WTC11 (cell line): ENCODE measurements around the gene MRPS11. TPM values are rescaled to one million over a fixed set of nuclear protein-coding genes. Genes with fewer than 3 reads are reported as not detected.
A peak's percentile ranks its signal among the peaks of the same experiment; 100 is the strongest.

Experiments used
- ATAC-seq: fragments of 200-7000 bp; cut with Tn5 transposase; 2 replicates; pipeline ENCODE4 v1.10.0; 2021; ENCODE audit warnings: mild to moderate bottlenecking, moderate library complexity
- CTCF ChIA-PET: fragments of 300-600 bp; sonication (Branson Sonifier 250); formaldehyde crosslinking; loops from one replicate; lab custom pipeline; 2021; ENCODE audit warnings: antibody characterized with exemption; lab: Charles Lee
- POLR2A ChIA-PET: fragments of 350-600 bp; sonication (Branson Sonifier 250); formaldehyde crosslinking; loops from one replicate; lab custom pipeline; 2021; ENCODE audit warnings: antibody characterized with exemption; lab: Charles Lee
- DNase-seq: peaks from one replicate; pipeline ENCODE4 v3.0.0; 2021; ENCODE audit warnings: low spot score
- H3K27ac Mint-ChIP-seq: 2 replicates; pipeline ENCODE4 v1.8.0; 2021; ENCODE audit warnings: mixed read lengths
- H3K27me3 Mint-ChIP-seq: 2 replicates; pipeline ENCODE4 v1.8.0; 2021; ENCODE audit warnings: low read depth, mild to moderate bottlenecking, moderate library complexity, mixed read lengths
- H3K36me3 Mint-ChIP-seq: 2 replicates; pipeline ENCODE4 v1.8.0; 2021; ENCODE audit warnings: mixed read lengths
- H3K4me1 Mint-ChIP-seq: 2 replicates; pipeline ENCODE4 v1.8.0; 2022; ENCODE audit warnings: mixed read lengths
- H3K4me3 Mint-ChIP-seq: 2 replicates; pipeline ENCODE4 v1.8.0; 2021; ENCODE audit warnings: mild to moderate bottlenecking, moderate library complexity, mixed read lengths
- H3K9me3 Mint-ChIP-seq: 2 replicates; pipeline ENCODE4 v1.8.0; 2021; ENCODE audit warnings: mixed read lengths
- AFF4 ChIP-seq: sonication (generic); formaldehyde crosslinking; IDR thresholded peaks from 2 replicates; pipeline ENCODE4 v1.8.1; 2023; ENCODE audit warnings: mild to moderate bottlenecking, missing genetic modification reagents, borderline replicate concordance
- CREB1 ChIP-seq: sonication (generic); formaldehyde crosslinking; IDR thresholded peaks from 2 replicates; pipeline ENCODE4 v1.8.0; 2023; ENCODE audit warnings: mild to moderate bottlenecking, missing genetic modification reagents
- EMX1 ChIP-seq: fragments of 250-450 bp; sonication (Bioruptor Pico); IDR thresholded peaks from 2 replicates; pipeline ENCODE4 v1.8.0; 2021; ENCODE audit warnings: mild to moderate bottlenecking
- ETV6 ChIP-seq: sonication (generic); formaldehyde crosslinking; IDR thresholded peaks from 2 replicates; pipeline ENCODE4 v1.8.1; 2022; ENCODE audit warnings: mild to moderate bottlenecking, missing genetic modification reagents
- FOXK1 ChIP-seq: sonication (generic); formaldehyde crosslinking; IDR thresholded peaks from 2 replicates; pipeline ENCODE4 v1.8.0; 2022; ENCODE audit warnings: mild to moderate bottlenecking, moderate library complexity, missing genetic modification reagents
- IRF2 ChIP-seq: sonication (generic); formaldehyde crosslinking; IDR thresholded peaks from 2 replicates; pipeline ENCODE4 v1.8.0; 2022; ENCODE audit warnings: low read depth, missing genetic modification reagents, borderline replicate concordance
- JUN ChIP-seq: sonication (generic); formaldehyde crosslinking; IDR thresholded peaks from 2 replicates; pipeline ENCODE4 v1.8.0; 2023; ENCODE audit warnings: mild to moderate bottlenecking, missing genetic modification reagents
- MXD4 ChIP-seq: fragments of 250-450 bp; sonication (Bioruptor Pico); IDR thresholded peaks from 2 replicates; pipeline ENCODE4 v1.8.0; 2021; ENCODE audit warnings: mild to moderate bottlenecking, moderate library complexity, borderline replicate concordance
- MYBL2 ChIP-seq: sonication (generic); formaldehyde crosslinking; IDR thresholded peaks from 2 replicates; pipeline ENCODE4 v1.8.1; 2023; ENCODE audit warnings: mild to moderate bottlenecking, moderate library complexity, missing genetic modification reagents
- NFE2L1 ChIP-seq: sonication (generic); formaldehyde crosslinking; IDR thresholded peaks from 2 replicates; pipeline ENCODE4 v1.8.1; 2023; ENCODE audit warnings: missing genetic modification reagents
- NR3C1 ChIP-seq: sonication (generic); formaldehyde crosslinking; conservative IDR thresholded peaks from 2 replicates; pipeline ENCODE4 v1.8.1; 2023; ENCODE audit warnings: low read depth, mild to moderate bottlenecking, missing genetic modification reagents
- RELA ChIP-seq: sonication (generic); formaldehyde crosslinking; IDR thresholded peaks from 2 replicates; pipeline ENCODE4 v1.8.1; 2022; ENCODE audit warnings: missing genetic modification reagents, mild to moderate bottlenecking, borderline replicate concordance
- SMAD3 ChIP-seq: sonication (generic); formaldehyde crosslinking; IDR thresholded peaks from 2 replicates; pipeline ENCODE4 v1.8.0; 2022; ENCODE audit warnings: missing genetic modification reagents, mild to moderate bottlenecking, borderline replicate concordance
- SMAD4 ChIP-seq: sonication (generic); formaldehyde crosslinking; IDR thresholded peaks from 2 replicates; pipeline ENCODE4 v1.8.0; 2022; ENCODE audit warnings: mild to moderate bottlenecking, missing genetic modification reagents
- STAT6 ChIP-seq: sonication (generic); formaldehyde crosslinking; conservative IDR thresholded peaks from 2 replicates; pipeline ENCODE4 v1.8.1; 2023; ENCODE audit warnings: mild to moderate bottlenecking, low read depth, missing genetic modification reagents, moderate library complexity
- TCF7 ChIP-seq: sonication (generic); formaldehyde crosslinking; IDR thresholded peaks from 2 replicates; pipeline ENCODE4 v1.8.0; 2022; ENCODE audit warnings: mild to moderate bottlenecking, low read depth, missing genetic modification reagents, moderate library complexity
- ZNF219 ChIP-seq: sonication (generic); formaldehyde crosslinking; IDR thresholded peaks from 2 replicates; pipeline ENCODE4 v1.8.0; 2023; ENCODE audit warnings: missing genetic modification reagents, mild to moderate bottlenecking, borderline replicate concordance
- ZNF263 ChIP-seq: sonication (generic); formaldehyde crosslinking; IDR thresholded peaks from 2 replicates; pipeline ENCODE4 v1.8.1; 2022; ENCODE audit warnings: low read depth, mild to moderate bottlenecking, moderate library complexity, missing genetic modification reagents
- ZNF423 ChIP-seq: fragments of 250-450 bp; sonication (Bioruptor Pico); IDR thresholded peaks from 2 replicates; pipeline ENCODE4 v2.1.2; 2022; ENCODE audit warnings: mild to moderate bottlenecking, moderate library complexity
- ZNF671 ChIP-seq: fragments of 250-450 bp; sonication (Bioruptor Pico); IDR thresholded peaks from 2 replicates; pipeline ENCODE4 v1.8.0; 2021; ENCODE audit warnings: mild to moderate bottlenecking
- total RNA-seq: library from RNA; stranded (reverse); gene quantifications from 3 replicates; pipeline ENCODE4 v1.2.3, GENCODE V29; 2021
- TF ChIP-seq, protein P1 (sequence below): fragments of 250-450 bp; sonication (Bioruptor Pico); IDR thresholded peaks from 2 replicates; pipeline ENCODE4 v1.9.0; 2021; ENCODE audit warnings: mild to moderate bottlenecking
- TF ChIP-seq, protein P2 (sequence below): sonication (generic); formaldehyde crosslinking; IDR thresholded peaks from 2 replicates; pipeline ENCODE4 v1.8.0; 2022; ENCODE audit warnings: mild to moderate bottlenecking, missing genetic modification reagents
- TF ChIP-seq, protein P3 (sequence below): sonication (generic); formaldehyde crosslinking; IDR thresholded peaks from 2 replicates; pipeline ENCODE4 v1.8.0; 2022; ENCODE audit warnings: mild to moderate bottlenecking, missing genetic modification reagents
- TF ChIP-seq, protein P4 (sequence below): sonication (generic); formaldehyde crosslinking; IDR thresholded peaks from 2 replicates; pipeline ENCODE4 v1.8.0; 2022; ENCODE audit warnings: mild to moderate bottlenecking, missing genetic modification reagents
- TF ChIP-seq, protein P5 (sequence below): sonication (generic); formaldehyde crosslinking; IDR thresholded peaks from 2 replicates; pipeline ENCODE4 v1.8.1; 2022; ENCODE audit warnings: missing genetic modification reagents, borderline replicate concordance

MRPS11 gene
- total RNA-seq, 1 experiment from 2014 or later = 49.1 TPM

DNA sequence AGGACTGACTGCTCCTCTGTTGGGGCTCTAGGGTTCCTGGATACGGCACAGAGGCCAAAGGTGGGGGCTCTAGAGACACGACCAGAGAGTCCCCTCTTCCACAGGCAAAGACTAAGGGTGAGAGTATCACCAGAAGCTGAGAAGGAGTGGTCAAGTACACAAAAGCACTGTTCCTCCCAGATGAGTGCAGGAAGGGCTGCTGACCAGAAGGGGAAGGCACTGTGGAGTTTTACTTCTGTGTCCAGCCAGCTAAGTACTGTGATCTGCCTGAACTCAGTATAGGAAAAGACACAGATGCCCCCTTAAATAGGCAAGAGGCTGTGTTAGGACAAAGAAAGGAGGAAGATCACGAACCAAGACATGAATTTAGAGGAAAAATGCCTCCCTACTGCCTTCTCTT lies 11.7 kb downstream of the MRPS11 start:
- ATAC-seq = peak; percentile 38; the same call in 1 of the 2 replicates
- ChIA-PET CTCF (interaction anchor here (1.1 to 3.4 kb wide), 2 partner anchors 129 to 136 kb away, joined by 3 to 18 read pairs; no protein-coding TSS in a partner anchor), POLR2A (no interaction called here)
- H3K36me3 Mint-ChIP-seq = peaks cover 11% of the 10 kb centered on the region
- no peak for DNase-seq
- peaks cover 3% of the 10 kb centered on the region; the same call in 1 of the 2 replicates for H3K27me3 Mint-ChIP-seq
- no peaks in the 10 kb centered on the region for H3K9me3 Mint-ChIP-seq
- H3K4me1 Mint-ChIP-seq = peaks cover 20% of the 10 kb centered on the region
- TF ChIP-seq SMAD3 (CRISPR knock-in tag) (no peak), MYBL2 (no peak), ETV6 (CRISPR knock-in tag) (no peak), IRF2 (no peak), RELA (CRISPR knock-in tag) (no peak), TCF7 (no peak), AFF4 (CRISPR knock-in tag) (no peak), STAT6 (no peak), NR3C1 (CRISPR knock-in tag) (no peak), FOXK1 (CRISPR knock-in tag) (no peak)
- TF ChIP-seq, protein P1, sequence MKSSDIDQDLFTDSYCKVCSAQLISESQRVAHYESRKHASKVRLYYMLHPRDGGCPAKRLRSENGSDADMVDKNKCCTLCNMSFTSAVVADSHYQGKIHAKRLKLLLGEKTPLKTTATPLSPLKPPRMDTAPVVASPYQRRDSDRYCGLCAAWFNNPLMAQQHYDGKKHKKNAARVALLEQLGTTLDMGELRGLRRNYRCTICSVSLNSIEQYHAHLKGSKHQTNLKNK (CRISPR knock-in tag) = no peak
- H3K27ac Mint-ChIP-seq = no peak overlapping the region
- H3K4me3 Mint-ChIP-seq = no peak overlapping the region

- DNase-seq = no peak
- Mint-ChIP-seq H3K9me3 (no peaks in the 10 kb centered on the region), H3K27ac (no peak overlapping the region; the same call in 1 of the 2 replicates), H3K4me3 (no peak overlapping the region), H3K36me3 (peaks cover 11% of the 10 kb centered on the region), H3K4me1 (peaks cover 36% of the 10 kb centered on the region), H3K27me3 (peaks cover 3% of the 10 kb centered on the region; the same call in 1 of the 2 replicates)
- ChIA-PET CTCF (interaction anchor here (2.1 kb wide), 1 partner anchor 134 kb away, joined by 7 read pairs; no protein-coding TSS in a partner anchor), POLR2A (no interaction called here)
- ATAC-seq = no peak
- no peak for TF ChIP-seq EMX1 (CRISPR knock-in tag)
- no peak for TF ChIP-seq JUN (CRISPR knock-in tag)
- no peak for TF ChIP-seq ZNF263
- TF ChIP-seq MXD4 = no peak
- no peak for TF ChIP-seq CREB1 (CRISPR knock-in tag)
- no peak for TF ChIP-seq ZNF671 (CRISPR knock-in tag)
- TF ChIP-seq, protein P2, sequence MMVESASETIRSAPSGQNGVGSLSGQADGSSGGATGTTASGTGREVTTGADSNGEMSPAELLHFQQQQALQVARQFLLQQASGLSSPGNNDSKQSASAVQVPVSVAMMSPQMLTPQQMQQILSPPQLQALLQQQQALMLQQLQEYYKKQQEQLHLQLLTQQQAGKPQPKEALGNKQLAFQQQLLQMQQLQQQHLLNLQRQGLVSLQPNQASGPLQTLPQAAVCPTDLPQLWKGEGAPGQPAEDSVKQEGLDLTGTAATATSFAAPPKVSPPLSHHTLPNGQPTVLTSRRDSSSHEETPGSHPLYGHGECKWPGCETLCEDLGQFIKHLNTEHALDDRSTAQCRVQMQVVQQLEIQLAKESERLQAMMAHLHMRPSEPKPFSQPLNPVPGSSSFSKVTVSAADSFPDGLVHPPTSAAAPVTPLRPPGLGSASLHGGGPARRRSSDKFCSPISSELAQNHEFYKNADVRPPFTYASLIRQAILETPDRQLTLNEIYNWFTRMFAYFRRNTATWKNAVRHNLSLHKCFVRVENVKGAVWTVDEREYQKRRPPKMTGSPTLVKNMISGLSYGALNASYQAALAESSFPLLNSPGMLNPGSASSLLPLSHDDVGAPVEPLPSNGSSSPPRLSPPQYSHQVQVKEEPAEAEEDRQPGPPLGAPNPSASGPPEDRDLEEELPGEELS (CRISPR knock-in tag) = no peak
- TF ChIP-seq, protein P3, sequence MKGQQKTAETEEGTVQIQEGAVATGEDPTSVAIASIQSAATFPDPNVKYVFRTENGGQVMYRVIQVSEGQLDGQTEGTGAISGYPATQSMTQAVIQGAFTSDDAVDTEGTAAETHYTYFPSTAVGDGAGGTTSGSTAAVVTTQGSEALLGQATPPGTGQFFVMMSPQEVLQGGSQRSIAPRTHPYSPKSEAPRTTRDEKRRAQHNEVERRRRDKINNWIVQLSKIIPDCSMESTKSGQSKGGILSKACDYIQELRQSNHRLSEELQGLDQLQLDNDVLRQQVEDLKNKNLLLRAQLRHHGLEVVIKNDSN (CRISPR knock-in tag) = no peak
- no peak for TF ChIP-seq ZNF219 (CRISPR knock-in tag)
- TF ChIP-seq, protein P4, sequence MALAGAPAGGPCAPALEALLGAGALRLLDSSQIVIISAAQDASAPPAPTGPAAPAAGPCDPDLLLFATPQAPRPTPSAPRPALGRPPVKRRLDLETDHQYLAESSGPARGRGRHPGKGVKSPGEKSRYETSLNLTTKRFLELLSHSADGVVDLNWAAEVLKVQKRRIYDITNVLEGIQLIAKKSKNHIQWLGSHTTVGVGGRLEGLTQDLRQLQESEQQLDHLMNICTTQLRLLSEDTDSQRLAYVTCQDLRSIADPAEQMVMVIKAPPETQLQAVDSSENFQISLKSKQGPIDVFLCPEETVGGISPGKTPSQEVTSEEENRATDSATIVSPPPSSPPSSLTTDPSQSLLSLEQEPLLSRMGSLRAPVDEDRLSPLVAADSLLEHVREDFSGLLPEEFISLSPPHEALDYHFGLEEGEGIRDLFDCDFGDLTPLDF = no peak
- TF ChIP-seq, protein P5, sequence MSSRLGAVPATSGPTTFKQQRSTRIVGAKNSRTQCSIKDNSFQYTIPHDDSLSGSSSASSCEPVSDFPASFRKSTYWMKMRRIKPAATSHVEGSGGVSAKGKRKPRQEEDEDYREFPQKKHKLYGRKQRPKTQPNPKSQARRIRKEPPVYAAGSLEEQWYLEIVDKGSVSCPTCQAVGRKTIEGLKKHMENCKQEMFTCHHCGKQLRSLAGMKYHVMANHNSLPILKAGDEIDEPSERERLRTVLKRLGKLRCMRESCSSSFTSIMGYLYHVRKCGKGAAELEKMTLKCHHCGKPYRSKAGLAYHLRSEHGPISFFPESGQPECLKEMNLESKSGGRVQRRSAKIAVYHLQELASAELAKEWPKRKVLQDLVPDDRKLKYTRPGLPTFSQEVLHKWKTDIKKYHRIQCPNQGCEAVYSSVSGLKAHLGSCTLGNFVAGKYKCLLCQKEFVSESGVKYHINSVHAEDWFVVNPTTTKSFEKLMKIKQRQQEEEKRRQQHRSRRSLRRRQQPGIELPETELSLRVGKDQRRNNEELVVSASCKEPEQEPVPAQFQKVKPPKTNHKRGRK (CRISPR knock-in tag) = no peak
- TF ChIP-seq SMAD4 (CRISPR knock-in tag) = no peak
- TF ChIP-seq ZNF423 (CRISPR knock-in tag) = no peak
- TF ChIP-seq NFE2L1 = no peak
Measured at GRCh38 chr15:88480981-88481380, 13.5 kb downstream of the MRPS11 start.
